ENCODE results near the gene MARCHF6.
"Not testable (repeated sequence)": the region's sequence is repeated elsewhere in the genome, so short reads cannot be mapped to it uniquely, and the experiment has no call there.

MARCHF6 gene

GRCh38 chr5:10374046-10375022 lies 20.8 kb downstream of the MARCHF6 start:
- Histone ChIP-seq H3K36me3 (ENCODE audit: control insufficient read depth, insufficient read depth, low read length) (no peaks in the 10 kb centered on the region), H2AK5ac (ENCODE audit: low read length) (no peak overlapping the region), H3K27ac (ENCODE audit: low read depth, low read length) (no peak overlapping the region), H4K5ac (ENCODE audit: low read length) (no peak overlapping the region), H3K4ac (ENCODE audit: low read depth, low read length) (no peak overlapping the region), H3K79me1 (ENCODE audit: low read length) (peaks cover 19% of the 10 kb centered on the region), H3K4me2 (ENCODE audit: low read length) (no peak overlapping the region), H2BK120ac (ENCODE audit: low read depth, low read length) (no peak overlapping the region), H3K79me2 (ENCODE audit: control insufficient read depth, insufficient read depth, low read length) (peaks cover 44% of the 10 kb centered on the region), H4K8ac (ENCODE audit: low read depth, low read length) (no peak overlapping the region), H3K4me1 (ENCODE audit: control insufficient read depth, low read depth, low read length) (no peaks in the 10 kb centered on the region), H3K9ac (ENCODE audit: low read length) (no peak overlapping the region), H2BK15ac (replicated peaks; ENCODE audit: low read depth) (no peak overlapping the region), H3K27me3 (ENCODE audit: insufficient read depth, low read length, poor library complexity) (no peaks in the 10 kb centered on the region), H3K23ac (ENCODE audit: low read length) (no peak overlapping the region), H3K4me3 (ENCODE audit: low read length) (no peak overlapping the region), H2BK5ac (ENCODE audit: low read length) (no peak overlapping the region), H3K18ac (ENCODE audit: low read length) (no peak overlapping the region), H3K56ac (ENCODE audit: low read length) (no peak overlapping the region)
- no peak for DNase-seq
- no CpG with 5 or more reads among the region's 11 CpGs for WGBS (ENCODE audit: extremely low coverage, insufficient coverage, low lambda C conversion rate)

DNA sequence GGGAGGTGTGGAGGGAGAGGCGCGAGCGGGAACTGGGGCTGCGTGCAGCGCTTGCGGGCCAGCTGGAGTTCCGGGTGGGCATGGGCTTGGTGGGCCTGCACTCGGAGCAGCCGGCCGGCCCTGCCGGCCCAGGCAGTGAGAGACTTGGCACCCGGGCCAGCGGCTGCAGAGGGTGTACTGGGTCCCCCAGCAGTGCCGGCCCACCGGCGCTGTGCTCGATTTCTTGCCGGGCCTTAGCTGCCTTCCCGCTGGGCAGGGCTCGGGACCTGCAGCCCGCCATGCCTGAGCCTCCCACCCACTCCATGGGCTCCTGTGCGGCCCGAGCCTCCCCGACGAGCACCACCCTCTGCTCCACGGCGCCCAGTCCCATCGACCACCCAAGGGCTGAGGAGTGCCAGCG lies 21.7 kb downstream of the MARCHF6 start:
- H3K9ac ChIP-seq (ENCODE audit: low read length); H3K4me2 ChIP-seq (ENCODE audit: low read length); H2BK5ac ChIP-seq (ENCODE audit: low read length); H2AK5ac ChIP-seq (ENCODE audit: low read length); H3K27me3 ChIP-seq (ENCODE audit: insufficient read depth, low read length, poor library complexity); H4K5ac ChIP-seq (ENCODE audit: low read length); H3K4me3 ChIP-seq (ENCODE audit: low read length); H3K36me3 ChIP-seq (ENCODE audit: control insufficient read depth, insufficient read depth, low read length); H3K4me1 ChIP-seq (ENCODE audit: control insufficient read depth, low read depth, low read length); H2BK15ac ChIP-seq (replicated peaks; ENCODE audit: low read depth); H3K18ac ChIP-seq (ENCODE audit: low read length); H2BK120ac ChIP-seq (ENCODE audit: low read depth, low read length); H3K23ac ChIP-seq (ENCODE audit: low read length); H4K8ac ChIP-seq (ENCODE audit: low read depth, low read length); H3K56ac ChIP-seq (ENCODE audit: low read length); H3K27ac ChIP-seq (ENCODE audit: low read depth, low read length); H3K4ac ChIP-seq (ENCODE audit: low read depth, low read length); DNase-seq: not testable (repeated sequence)
- peaks cover 19% of the 10 kb centered on the region for H3K79me1 ChIP-seq (ENCODE audit: low read length)
- peaks cover 42% of the 10 kb centered on the region for H3K79me2 ChIP-seq (ENCODE audit: control insufficient read depth, insufficient read depth, low read length)
- WGBS (ENCODE audit: extremely low coverage, insufficient coverage, low lambda C conversion rate) = no CpG with 5 or more reads among the region's 29 CpGs

- Histone ChIP-seq H3K18ac (ENCODE audit: low read length) (no peak overlapping the region), H3K79me1 (ENCODE audit: low read length) (peaks cover 19% of the 10 kb centered on the region), H2BK15ac (replicated peaks; ENCODE audit: low read depth) (no peak overlapping the region), H2BK5ac (ENCODE audit: low read length) (no peak overlapping the region), H3K27me3 (ENCODE audit: insufficient read depth, low read length, poor library complexity) (no peaks in the 10 kb centered on the region), H3K4ac (ENCODE audit: low read depth, low read length) (no peak overlapping the region), H3K36me3 (ENCODE audit: control insufficient read depth, insufficient read depth, low read length) (no peaks in the 10 kb centered on the region), H3K27ac (ENCODE audit: low read depth, low read length) (no peak overlapping the region), H3K23ac (ENCODE audit: low read length) (no peak overlapping the region), H3K56ac (ENCODE audit: low read length) (no peak overlapping the region), H3K4me3 (ENCODE audit: low read length) (no peak overlapping the region), H3K9ac (ENCODE audit: low read length) (no peak overlapping the region), H3K79me2 (ENCODE audit: control insufficient read depth, insufficient read depth, low read length) (peaks cover 34% of the 10 kb centered on the region), H3K4me2 (ENCODE audit: low read length) (no peak overlapping the region), H2AK5ac (ENCODE audit: low read length) (no peak overlapping the region), H3K4me1 (ENCODE audit: control insufficient read depth, low read depth, low read length) (no peaks in the 10 kb centered on the region), H2BK120ac (ENCODE audit: low read depth, low read length) (no peak overlapping the region), H4K8ac (ENCODE audit: low read depth, low read length) (no peak overlapping the region), H4K5ac (ENCODE audit: low read length) (no peak overlapping the region)
- WGBS (ENCODE audit: extremely low coverage, insufficient coverage, low lambda C conversion rate) = 100% methylated on average over 4 of the region's 11 CpGs
- DNase-seq = peak; percentile 21
Measured at GRCh38 chr5:10376544-10376943, 23.0 kb downstream of the MARCHF6 start.

DNA sequence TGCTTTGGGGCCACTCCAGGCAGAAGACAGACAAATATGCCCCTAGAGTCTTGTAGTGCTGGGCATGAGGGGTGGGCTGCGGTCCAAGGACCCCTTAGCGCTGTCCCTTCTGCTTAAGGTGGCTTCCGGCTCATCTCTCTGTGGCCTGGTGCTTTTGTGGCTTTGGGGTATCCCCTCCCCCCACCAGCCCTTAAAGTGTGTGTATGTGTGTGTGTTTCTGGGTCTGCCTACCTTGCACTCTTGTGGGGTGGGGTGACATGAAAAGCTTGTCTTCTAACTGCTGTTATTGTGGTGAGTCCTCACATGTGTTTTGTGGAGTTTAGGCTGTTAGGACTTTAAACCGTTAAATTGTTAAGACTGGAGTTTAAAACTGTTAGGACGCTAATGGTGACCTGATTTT lies 23.6 kb downstream of the MARCHF6 start:
- no CpG with 5 or more reads among the region's 5 CpGs for WGBS (ENCODE audit: extremely low coverage, insufficient coverage, low lambda C conversion rate)

DNA sequence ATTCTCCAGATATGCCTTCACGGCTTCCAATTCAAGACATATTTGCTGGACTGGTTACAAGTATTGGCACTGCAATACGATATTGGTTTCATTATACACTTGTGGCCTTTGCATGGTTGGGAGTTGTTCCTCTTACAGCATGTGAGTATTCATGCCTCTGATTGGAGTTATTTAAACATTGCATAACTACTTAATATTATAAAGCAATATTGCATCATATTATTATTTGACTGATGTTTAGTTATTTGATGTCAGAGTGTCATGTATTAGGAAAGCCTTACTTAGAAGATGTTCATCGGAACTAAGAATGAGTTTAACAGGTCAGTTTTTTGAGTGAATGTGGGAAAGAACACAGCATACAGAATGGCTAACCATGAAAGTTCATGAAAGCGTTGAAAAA lies 28.3 kb downstream of the MARCHF6 start:
- no peak overlapping the region for H3K18ac ChIP-seq (ENCODE audit: low read length)
- H2BK5ac ChIP-seq (ENCODE audit: low read length) = no peak overlapping the region
- H2BK120ac ChIP-seq (ENCODE audit: low read depth, low read length) = no peak overlapping the region
- no peaks in the 10 kb centered on the region for H3K4me1 ChIP-seq (ENCODE audit: control insufficient read depth, low read depth, low read length)
- no peak overlapping the region for H3K23ac ChIP-seq (ENCODE audit: low read length)
- no peak overlapping the region for H3K4me2 ChIP-seq (ENCODE audit: low read length)
- peaks cover 6% of the 10 kb centered on the region for H3K79me2 ChIP-seq (ENCODE audit: control insufficient read depth, insufficient read depth, low read length)
- H2AK5ac ChIP-seq (ENCODE audit: low read length) = no peak overlapping the region
- H3K4me3 ChIP-seq (ENCODE audit: low read length) = no peak overlapping the region
- WGBS (ENCODE audit: extremely low coverage, insufficient coverage, low lambda C conversion rate) = no CpG with 5 or more reads among the region's 4 CpGs
- no peak overlapping the region for H2BK15ac ChIP-seq (replicated peaks; ENCODE audit: low read depth)
- H3K27ac ChIP-seq (ENCODE audit: low read depth, low read length) = no peak overlapping the region
- no peak overlapping the region for H4K5ac ChIP-seq (ENCODE audit: low read length)
- no peak for DNase-seq
- H3K9ac ChIP-seq (ENCODE audit: low read length) = no peak overlapping the region
- H4K8ac ChIP-seq (ENCODE audit: low read depth, low read length) = no peak overlapping the region
- no peaks in the 10 kb centered on the region for H3K36me3 ChIP-seq (ENCODE audit: control insufficient read depth, insufficient read depth, low read length)
- H3K27me3 ChIP-seq (ENCODE audit: insufficient read depth, low read length, poor library complexity) = no peaks in the 10 kb centered on the region
- peaks cover 4% of the 10 kb centered on the region for H3K79me1 ChIP-seq (ENCODE audit: low read length)
- H3K4ac ChIP-seq (ENCODE audit: low read depth, low read length) = no peak overlapping the region
- H3K56ac ChIP-seq (ENCODE audit: low read length) = no peak overlapping the region

More for the DNA sequence above, 23.6 kb downstream of the MARCHF6 start:
- H3K79me1 ChIP-seq (ENCODE audit: low read length) = peaks cover 19% of the 10 kb centered on the region
- peaks cover 32% of the 10 kb centered on the region for H3K79me2 ChIP-seq (ENCODE audit: control insufficient read depth, insufficient read depth, low read length)
- H2BK120ac ChIP-seq (ENCODE audit: low read depth, low read length) = no peak overlapping the region
- no peak overlapping the region for H2BK15ac ChIP-seq (replicated peaks; ENCODE audit: low read depth)
- H3K4ac ChIP-seq (ENCODE audit: low read depth, low read length) = no peak overlapping the region
- no peak overlapping the region for H3K23ac ChIP-seq (ENCODE audit: low read length)
- DNase-seq = no peak
- H3K4me2 ChIP-seq (ENCODE audit: low read length) = no peak overlapping the region
- no peak overlapping the region for H3K18ac ChIP-seq (ENCODE audit: low read length)
- no peaks in the 10 kb centered on the region for H3K4me1 ChIP-seq (ENCODE audit: control insufficient read depth, low read depth, low read length)
- H2BK5ac ChIP-seq (ENCODE audit: low read length) = no peak overlapping the region
- no peak overlapping the region for H4K5ac ChIP-seq (ENCODE audit: low read length)
- H2AK5ac ChIP-seq (ENCODE audit: low read length) = no peak overlapping the region
- no peaks in the 10 kb centered on the region for H3K27me3 ChIP-seq (ENCODE audit: insufficient read depth, low read length, poor library complexity)
- no peak overlapping the region for H3K4me3 ChIP-seq (ENCODE audit: low read length)
- H3K36me3 ChIP-seq (ENCODE audit: control insufficient read depth, insufficient read depth, low read length) = no peaks in the 10 kb centered on the region
- H3K9ac ChIP-seq (ENCODE audit: low read length) = no peak overlapping the region
- H4K8ac ChIP-seq (ENCODE audit: low read depth, low read length) = no peak overlapping the region
- H3K27ac ChIP-seq (ENCODE audit: low read depth, low read length) = no peak overlapping the region
- no peak overlapping the region for H3K56ac ChIP-seq (ENCODE audit: low read length)

All from mesendoderm (in vitro differentiated cells).